ENCODE data around the gene ARF1. TPM values are rescaled to one million over a fixed set of nuclear protein-coding genes. Genes with fewer than 3 reads are reported as not detected.

ARF1 gene
- total RNA-seq, 2 experiments from 2014 or later, result 163 to 322 TPM

DNA sequence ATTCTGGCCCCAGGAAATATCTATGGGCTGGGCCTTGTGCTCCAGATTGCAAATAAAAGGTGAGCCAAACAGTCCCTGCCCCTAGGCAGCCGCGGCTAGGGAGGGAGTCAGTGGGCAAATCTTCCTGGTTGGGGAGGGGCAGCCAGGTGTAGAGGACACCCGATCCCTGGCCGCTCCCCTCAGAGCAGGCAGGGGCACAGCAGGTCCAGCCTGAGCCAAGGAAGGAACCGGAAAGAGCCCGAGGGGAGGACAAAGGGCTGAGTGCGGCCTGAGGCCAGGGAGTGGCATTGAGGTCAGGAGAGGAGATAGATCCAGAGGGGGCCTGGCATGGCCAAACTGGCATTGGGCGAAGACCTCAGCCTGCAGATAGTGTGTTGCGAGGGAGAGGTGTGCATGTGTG lies 36.6 kb upstream of the ARF1 start:
- BruUV-seq (replicated peaks), result no TSS peak
- H3K4me2 ChIP-seq (ENCODE audit: low read length), result no peak overlapping the region
- H3K9me2 ChIP-seq (ENCODE audit: insufficient read depth, low read length), result no peaks in the 10 kb centered on the region
- no peak overlapping the region for H2AFZ ChIP-seq (ENCODE audit: low read length)
- H3K4me1 ChIP-seq (ENCODE audit: insufficient read depth, low read length, poor library complexity, severe bottlenecking), result no peaks in the 10 kb centered on the region
- DNase-seq (ENCODE audit: low spot score), result no peak
- POLR2A ChIA-PET, result no interaction called here
- intact Hi-C loops (cut with micrococcal nuclease; ENCODE audit: unreplicated experiment), result no loop called here
- no peaks in the 10 kb centered on the region for H3K36me3 ChIP-seq (ENCODE audit: insufficient read depth, low read length)
- no peaks in the 10 kb centered on the region for H4K20me1 ChIP-seq (ENCODE audit: insufficient read depth, low read length)
- H3K4me3 ChIP-seq (ENCODE audit: low read depth, low read length, poor library complexity, severe bottlenecking), result no peak overlapping the region
- TF ChIP-seq EZH2phosphoT487 (IDR thresholded peaks at IDR 0.05; ENCODE audit: borderline replicate concordance, low read depth, low read length), result no peak
- TF ChIP-seq, protein P1, sequence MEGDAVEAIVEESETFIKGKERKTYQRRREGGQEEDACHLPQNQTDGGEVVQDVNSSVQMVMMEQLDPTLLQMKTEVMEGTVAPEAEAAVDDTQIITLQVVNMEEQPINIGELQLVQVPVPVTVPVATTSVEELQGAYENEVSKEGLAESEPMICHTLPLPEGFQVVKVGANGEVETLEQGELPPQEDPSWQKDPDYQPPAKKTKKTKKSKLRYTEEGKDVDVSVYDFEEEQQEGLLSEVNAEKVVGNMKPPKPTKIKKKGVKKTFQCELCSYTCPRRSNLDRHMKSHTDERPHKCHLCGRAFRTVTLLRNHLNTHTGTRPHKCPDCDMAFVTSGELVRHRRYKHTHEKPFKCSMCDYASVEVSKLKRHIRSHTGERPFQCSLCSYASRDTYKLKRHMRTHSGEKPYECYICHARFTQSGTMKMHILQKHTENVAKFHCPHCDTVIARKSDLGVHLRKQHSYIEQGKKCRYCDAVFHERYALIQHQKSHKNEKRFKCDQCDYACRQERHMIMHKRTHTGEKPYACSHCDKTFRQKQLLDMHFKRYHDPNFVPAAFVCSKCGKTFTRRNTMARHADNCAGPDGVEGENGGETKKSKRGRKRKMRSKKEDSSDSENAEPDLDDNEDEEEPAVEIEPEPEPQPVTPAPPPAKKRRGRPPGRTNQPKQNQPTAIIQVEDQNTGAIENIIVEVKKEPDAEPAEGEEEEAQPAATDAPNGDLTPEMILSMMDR (conservative IDR thresholded peaks at IDR 0.05; ENCODE audit: low read length), result no peak
- H3K79me2 ChIP-seq (ENCODE audit: insufficient read depth, low read depth, low read length), result no peaks in the 10 kb centered on the region
- no peaks in the 10 kb centered on the region for H3K9me3 ChIP-seq (ENCODE audit: low read length)
- CTCF ChIA-PET (ENCODE audit: unreplicated experiment), result no interaction called here
- no peak overlapping the region for H3K27ac ChIP-seq (ENCODE audit: low read depth, low read length, poor library complexity, severe bottlenecking)

DNA sequence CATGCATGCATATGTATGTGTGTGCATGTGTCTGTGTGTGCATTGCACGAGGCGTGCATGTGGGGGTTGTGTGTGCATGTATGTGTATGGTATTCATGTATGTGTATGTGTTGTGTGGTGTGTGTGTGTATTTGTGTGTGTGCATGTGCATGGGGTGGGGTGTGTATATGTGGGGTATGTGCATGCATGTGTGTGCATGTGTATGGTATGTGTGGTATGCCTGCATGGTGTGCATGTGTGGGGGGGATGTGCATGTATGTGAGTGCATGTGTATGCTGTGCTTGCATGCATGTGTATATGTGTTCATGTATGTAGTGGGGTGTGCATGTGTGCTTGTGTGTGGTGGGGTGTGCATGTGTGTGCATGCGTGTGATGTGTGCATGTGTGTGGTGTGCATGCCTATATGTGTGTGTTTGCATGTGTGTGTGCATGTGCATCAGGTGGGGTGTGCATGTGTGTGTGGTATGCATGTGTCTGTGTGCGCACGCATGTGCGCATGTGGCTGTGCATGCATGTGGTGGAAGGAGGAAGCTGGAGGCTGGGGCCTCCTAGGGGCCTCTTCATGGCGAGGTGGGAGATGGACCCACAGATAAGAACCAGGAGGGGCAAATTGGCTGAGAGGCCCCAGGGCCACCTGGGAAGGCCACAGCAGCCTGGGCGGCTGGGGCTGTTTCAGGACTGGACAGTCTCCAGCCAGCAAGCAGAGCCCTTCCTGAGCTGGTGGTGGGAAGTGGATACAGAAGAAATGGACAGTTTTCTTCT lies 35.9 kb upstream of the ARF1 start:
- ChIA-PET CTCF (ENCODE audit: unreplicated experiment) (no interaction called here), POLR2A (no interaction called here)
- no TSS peak for BruUV-seq (replicated peaks)
- DNase-seq (ENCODE audit: low spot score), result no peak
- Histone ChIP-seq H3K27ac (ENCODE audit: low read depth, low read length, poor library complexity, severe bottlenecking) (no peak overlapping the region), H3K4me2 (ENCODE audit: low read length) (no peak overlapping the region), H3K36me3 (ENCODE audit: insufficient read depth, low read length) (no peaks in the 10 kb centered on the region), H3K9me2 (ENCODE audit: insufficient read depth, low read length) (no peaks in the 10 kb centered on the region), H4K20me1 (ENCODE audit: insufficient read depth, low read length) (no peaks in the 10 kb centered on the region), H3K79me2 (ENCODE audit: insufficient read depth, low read depth, low read length) (no peaks in the 10 kb centered on the region), H3K4me3 (ENCODE audit: low read depth, low read length, poor library complexity, severe bottlenecking) (no peak overlapping the region), H3K9me3 (ENCODE audit: low read length) (no peaks in the 10 kb centered on the region), H2AFZ (ENCODE audit: low read length) (no peak overlapping the region), H3K4me1 (ENCODE audit: insufficient read depth, low read length, poor library complexity, severe bottlenecking) (no peaks in the 10 kb centered on the region)
- intact Hi-C loops (cut with micrococcal nuclease; ENCODE audit: unreplicated experiment), result no loop called here
- no peak for TF ChIP-seq EZH2phosphoT487 (IDR thresholded peaks at IDR 0.05; ENCODE audit: borderline replicate concordance, low read depth, low read length)
- TF ChIP-seq, protein P1 (conservative IDR thresholded peaks at IDR 0.05; ENCODE audit: low read length), result no peak

DNA sequence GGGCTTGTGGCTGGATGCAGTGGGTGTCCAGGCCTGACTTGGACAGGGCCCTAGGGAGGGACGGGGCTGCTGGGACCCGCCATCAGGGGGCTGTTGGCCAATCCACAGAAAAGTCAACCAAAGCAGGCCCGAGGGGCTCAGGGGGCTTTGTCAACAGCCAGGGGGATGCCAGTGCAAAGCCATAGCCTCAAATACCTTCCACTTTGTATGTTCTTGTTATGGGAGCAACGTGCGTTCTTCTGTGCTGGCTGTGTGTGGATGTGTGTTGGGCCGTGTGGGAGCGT lies 35.4 kb upstream of the ARF1 start:
- no peaks in the 10 kb centered on the region for H3K36me3 ChIP-seq (ENCODE audit: insufficient read depth, low read length)
- no peaks in the 10 kb centered on the region for H3K4me1 ChIP-seq (ENCODE audit: insufficient read depth, low read length, poor library complexity, severe bottlenecking)
- no peak overlapping the region for H2AFZ ChIP-seq (ENCODE audit: low read length)
- ChIA-PET CTCF (ENCODE audit: unreplicated experiment) (no interaction called here), POLR2A (no interaction called here)
- BruUV-seq (replicated peaks), result no TSS peak
- no peak overlapping the region for H3K4me2 ChIP-seq (ENCODE audit: low read length)
- no peak for DNase-seq (ENCODE audit: low spot score)
- no peaks in the 10 kb centered on the region for H3K9me2 ChIP-seq (ENCODE audit: insufficient read depth, low read length)
- no peak for TF ChIP-seq EZH2phosphoT487 (IDR thresholded peaks at IDR 0.05; ENCODE audit: borderline replicate concordance, low read depth, low read length)
- intact Hi-C loops (cut with micrococcal nuclease; ENCODE audit: unreplicated experiment), result no loop called here
- H3K4me3 ChIP-seq (ENCODE audit: low read depth, low read length, poor library complexity, severe bottlenecking), result no peak overlapping the region
- H3K9me3 ChIP-seq (ENCODE audit: low read length), result no peaks in the 10 kb centered on the region
- no peaks in the 10 kb centered on the region for H3K79me2 ChIP-seq (ENCODE audit: insufficient read depth, low read depth, low read length)
- H3K27ac ChIP-seq (ENCODE audit: low read depth, low read length, poor library complexity, severe bottlenecking), result no peak overlapping the region
- H4K20me1 ChIP-seq (ENCODE audit: insufficient read depth, low read length), result no peaks in the 10 kb centered on the region

Measured in OCI-LY7 (cell line).